NCI-H1105 (cell line): ENCODE data around the gene ALDH3A1.
"Not testable (repeated sequence)": the region's sequence is repeated elsewhere in the genome, so short reads cannot be mapped to it uniquely, and the experiment has no call there.

ENCODE experiments used
- DNase-seq: peaks from one replicate; lab custom pipeline; 2025; lab: John Stamatoyannopoulos, UW

Gene ALDH3A1

GRCh38 chr17:19747829-19748806 lies at the start of gene ALDH3A1:
TSS of gene ALDH3A1 (minus strand) at chr17:19748298. CDS start at chr17:19745129, 3,169 bp downstream.
- no peak for DNase-seq

GRCh38 chr17:19796457-19796856 lies 48.4 kb upstream of the ALDH3A1 start:
- DNase-seq = no peak

- DNase-seq = no peak
Measured at GRCh38 chr17:19791918-19792550, 43.9 kb upstream of the ALDH3A1 start.

GRCh38 chr17:19787733-19788357 lies 39.7 kb upstream of the ALDH3A1 start:
- DNase-seq = no peak

- no peak for DNase-seq
Measured at GRCh38 chr17:19785854-19786253, 37.8 kb upstream of the ALDH3A1 start.

GRCh38 chr17:19781488-19782458 lies 33.7 kb upstream of the ALDH3A1 start:
- no peak for DNase-seq

GRCh38 chr17:19780846-19781245 lies 32.7 kb upstream of the ALDH3A1 start:
- no peak for DNase-seq

GRCh38 chr17:19773534-19773933 lies 25.4 kb upstream of the ALDH3A1 start:
- DNase-seq = no peak

GRCh38 chr17:19771971-19772630 lies 24.0 kb upstream of the ALDH3A1 start:
- DNase-seq = no peak

GRCh38 chr17:19770985-19771735 lies 23.1 kb upstream of the ALDH3A1 start:
- DNase-seq = no peak

- no peak for DNase-seq
Measured at GRCh38 chr17:19769946-19770652, 22.0 kb upstream of the ALDH3A1 start.

- no peak for DNase-seq
Measured at GRCh38 chr17:19768046-19768782, 20.1 kb upstream of the ALDH3A1 start.

GRCh38 chr17:19766421-19767270 lies 18.5 kb upstream of the ALDH3A1 start:
- peak; percentile 36 for DNase-seq

- no peak for DNase-seq
Measured at GRCh38 chr17:19766016-19766415, 17.9 kb upstream of the ALDH3A1 start.

GRCh38 chr17:19763991-19764390 lies 15.9 kb upstream of the ALDH3A1 start:
- not testable (repeated sequence) for DNase-seq

- DNase-seq = no peak
Measured at GRCh38 chr17:19763416-19763815, 15.3 kb upstream of the ALDH3A1 start.

- peak; percentile 25 for DNase-seq
Measured at GRCh38 chr17:19762515-19762961, 14.4 kb upstream of the ALDH3A1 start.

GRCh38 chr17:19760746-19761145 lies 12.6 kb upstream of the ALDH3A1 start:
- no peak for DNase-seq
